ENCODE data around the gene GSTT2. TPM values are rescaled to one million over a fixed set of nuclear protein-coding genes. Genes with fewer than 3 reads are reported as not detected.

The GSTT2 gene
- total and polyA plus RNA-seq, 7 donors: 0.12 to 0.89 (median 0.29) TPM; not detected in 3

- 67 to 92% (median 79%) methylated on average over 10 of the region's 10 CpGs for WGBS, 3 donors
- no peak for ATAC-seq
Observed at GRCh38 chr22:24006207-24006913, 26.4 kb downstream of the GSTT2 start.

GRCh38 chr22:24006914-24007214 lies 26.9 kb downstream of the GSTT2 start:
- 88 to 95% (median 89%) methylated on average over 6 of the region's 6 CpGs for WGBS, 3 donors
- peaks cover 4% of the 10 kb centered on the region for H3K4me1 ChIP-seq
- intact Hi-C loops (cut with DNase I): loop anchor here in 1 of 2 donors (5.0 kb wide), 1 partner anchor 70 kb away; no protein-coding TSS in a partner anchor
- H3K27ac ChIP-seq: no peak overlapping the region
- H3K4me3 ChIP-seq: no peak overlapping the region
- ATAC-seq (no peak), DNase-seq (no peak)
- H3K27me3 ChIP-seq (ENCODE audit: insufficient read depth in 3 of 3, low read length in 2 of 3): no peaks in the 10 kb centered on the region
- no peaks in the 10 kb centered on the region for H3K36me3 ChIP-seq (ENCODE audit: insufficient read depth in 1 of 2, low read depth in 1 of 2)
- H3K9me3 ChIP-seq: no peaks in the 10 kb centered on the region
- TF ChIP-seq CTCF (IDR thresholded peaks at IDR 0.05): no peak

More at GRCh38 chr22:24006207-24006913, 26.4 kb downstream of the GSTT2 start:
- Histone ChIP-seq H3K27ac (no peak overlapping the region), H3K4me3 (no peak overlapping the region), H3K9me3 (no peaks in the 10 kb centered on the region), H3K36me3 (ENCODE audit: insufficient read depth in 1 of 2, low read depth in 1 of 2) (no peaks in the 10 kb centered on the region), H3K27me3 (ENCODE audit: insufficient read depth in 3 of 3, low read length in 2 of 3) (no peaks in the 10 kb centered on the region), H3K4me1 (peaks cover 4% of the 10 kb centered on the region)
- DNase-seq: peak in 1 of 2 donors; percentile 45
- no peak for TF ChIP-seq CTCF (IDR thresholded peaks at IDR 0.05)
- intact Hi-C loops (cut with DNase I): loop anchor here in 1 of 2 donors (5.0 kb wide), 1 partner anchor 69 kb away; no protein-coding TSS in a partner anchor

GRCh38 chr22:24007253-24008021 lies 27.5 kb downstream of the GSTT2 start:
- H3K4me1 ChIP-seq: peaks cover 10% of the 10 kb centered on the region
- TF ChIP-seq CTCF (IDR thresholded peaks at IDR 0.05): no peak
- H3K4me3 ChIP-seq: no peak overlapping the region
- no peak overlapping the region for H3K27ac ChIP-seq
- WGBS, 3 donors: 79 to 84% (median 80%) methylated on average over 8 of the region's 8 CpGs
- intact Hi-C loops (cut with DNase I): loop anchor here in 1 of 2 donors (5.0 kb wide), 1 partner anchor 70 kb away; no protein-coding TSS in a partner anchor
- no peaks in the 10 kb centered on the region for H3K36me3 ChIP-seq (ENCODE audit: insufficient read depth in 1 of 2, low read depth in 1 of 2)
- ATAC-seq (no peak), DNase-seq (no peak)
- H3K27me3 ChIP-seq (ENCODE audit: insufficient read depth in 3 of 3, low read length in 2 of 3): no peaks in the 10 kb centered on the region
- no peaks in the 10 kb centered on the region for H3K9me3 ChIP-seq

GRCh38 chr22:24008022-24008283 lies 28.0 kb downstream of the GSTT2 start:
- H3K27me3 ChIP-seq (ENCODE audit: insufficient read depth in 3 of 3, low read length in 2 of 3): no peaks in the 10 kb centered on the region
- H3K27ac ChIP-seq: no peak overlapping the region
- H3K9me3 ChIP-seq: no peaks in the 10 kb centered on the region
- WGBS, 3 donors: 89 to 96% (median 91%) methylated on average over 1 of the region's 1 CpG
- intact Hi-C loops (cut with DNase I): loop anchor here in 1 of 2 donors (5.0 kb wide), 1 partner anchor 71 kb away; no protein-coding TSS in a partner anchor
- H3K4me3 ChIP-seq: no peak overlapping the region
- DNase-seq: peak in 1 of 2 donors; percentile 43
- peaks cover 14% of the 10 kb centered on the region for H3K4me1 ChIP-seq
- H3K36me3 ChIP-seq (ENCODE audit: insufficient read depth in 1 of 2, low read depth in 1 of 2): no peaks in the 10 kb centered on the region
- TF ChIP-seq CTCF (IDR thresholded peaks at IDR 0.05): no peak
- no peak for ATAC-seq

Data from psoas muscle (tissue), 8 donors.